RWPE1 (cell line): ENCODE results near the gene ZNF35.

Experiments
- CTCF ChIA-PET: fragments of 350-600 bp; sonication (Branson Sonifier 250); formaldehyde crosslinking; extraction: SDS; loops from one replicate; lab custom pipeline; 2021; lab: Yijun Ruan, JAX
- POLR2A ChIA-PET: fragments of 400-600 bp; formaldehyde crosslinking; extraction: SDS; loops from one replicate; lab custom pipeline; 2020; ENCODE audit warnings: antibody characterized with exemption; ENCODE audit not compliant: low non-redundant PET; lab: Yijun Ruan, JAX
- DNase-seq: peaks from one replicate; pipeline ENCODE4 v3.0.0; 2012; ENCODE audit warnings: low spot score
- H3K27ac ChIP-seq: fragments of 450-650 bp; 2 replicates; pipeline ENCODE4 v1.5.1; 2017
- TF ChIP-seq, protein P1 (sequence below): fragments of 450-650 bp; conservative IDR thresholded peaks from 2 replicates; pipeline ENCODE4 v1.5.1; 2017; ENCODE audit warnings: low read depth, mild to moderate bottlenecking

The ZNF35 gene

DNA sequence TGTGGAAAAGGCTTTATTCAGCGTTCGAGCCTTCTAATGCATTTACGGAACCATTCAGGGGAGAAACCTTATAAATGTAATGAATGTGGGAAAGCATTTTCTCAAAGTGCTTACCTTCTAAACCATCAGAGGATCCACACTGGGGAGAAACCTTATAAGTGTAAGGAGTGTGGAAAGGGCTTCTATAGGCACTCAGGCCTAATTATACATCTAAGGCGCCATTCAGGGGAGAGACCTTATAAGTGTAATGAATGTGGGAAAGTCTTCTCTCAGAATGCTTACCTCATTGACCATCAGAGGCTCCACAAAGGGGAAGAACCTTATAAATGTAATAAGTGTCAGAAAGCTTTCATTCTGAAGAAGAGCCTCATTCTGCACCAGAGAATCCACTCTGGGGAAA, 6.2 kb upstream of the ZNF35 start:
- POLR2A ChIA-PET = no interaction called here
- CTCF ChIA-PET = interaction anchor here (0.7 kb wide), 1 partner anchor 131 kb away, joined by 3 read pairs; no protein-coding TSS in a partner anchor
- TF ChIP-seq, protein P1, sequence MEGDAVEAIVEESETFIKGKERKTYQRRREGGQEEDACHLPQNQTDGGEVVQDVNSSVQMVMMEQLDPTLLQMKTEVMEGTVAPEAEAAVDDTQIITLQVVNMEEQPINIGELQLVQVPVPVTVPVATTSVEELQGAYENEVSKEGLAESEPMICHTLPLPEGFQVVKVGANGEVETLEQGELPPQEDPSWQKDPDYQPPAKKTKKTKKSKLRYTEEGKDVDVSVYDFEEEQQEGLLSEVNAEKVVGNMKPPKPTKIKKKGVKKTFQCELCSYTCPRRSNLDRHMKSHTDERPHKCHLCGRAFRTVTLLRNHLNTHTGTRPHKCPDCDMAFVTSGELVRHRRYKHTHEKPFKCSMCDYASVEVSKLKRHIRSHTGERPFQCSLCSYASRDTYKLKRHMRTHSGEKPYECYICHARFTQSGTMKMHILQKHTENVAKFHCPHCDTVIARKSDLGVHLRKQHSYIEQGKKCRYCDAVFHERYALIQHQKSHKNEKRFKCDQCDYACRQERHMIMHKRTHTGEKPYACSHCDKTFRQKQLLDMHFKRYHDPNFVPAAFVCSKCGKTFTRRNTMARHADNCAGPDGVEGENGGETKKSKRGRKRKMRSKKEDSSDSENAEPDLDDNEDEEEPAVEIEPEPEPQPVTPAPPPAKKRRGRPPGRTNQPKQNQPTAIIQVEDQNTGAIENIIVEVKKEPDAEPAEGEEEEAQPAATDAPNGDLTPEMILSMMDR = no peak
- H3K27ac ChIP-seq = no peak overlapping the region
- no peak for DNase-seq

DNA sequence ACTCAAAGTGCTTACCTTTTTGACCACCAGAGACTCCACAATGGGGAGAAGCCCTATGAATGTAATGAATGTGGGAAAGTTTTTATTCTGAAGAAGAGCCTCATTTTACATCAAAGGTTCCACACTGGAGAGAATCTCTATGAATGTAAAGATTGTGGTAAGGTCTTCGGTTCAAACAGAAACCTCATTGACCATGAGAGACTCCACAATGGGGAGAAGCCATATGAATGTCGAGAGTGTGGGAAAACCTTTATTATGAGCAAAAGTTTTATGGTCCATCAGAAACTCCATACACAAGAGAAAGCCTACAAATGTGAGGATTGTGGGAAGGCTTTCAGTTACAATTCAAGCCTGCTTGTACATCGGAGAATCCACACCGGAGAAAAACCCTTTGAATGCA, 5.5 kb upstream of the ZNF35 start:
- ChIA-PET CTCF (no interaction called here), POLR2A (no interaction called here)
- H3K27ac ChIP-seq = no peak overlapping the region
- TF ChIP-seq, protein P1 = no peak
- DNase-seq = no peak

DNA sequence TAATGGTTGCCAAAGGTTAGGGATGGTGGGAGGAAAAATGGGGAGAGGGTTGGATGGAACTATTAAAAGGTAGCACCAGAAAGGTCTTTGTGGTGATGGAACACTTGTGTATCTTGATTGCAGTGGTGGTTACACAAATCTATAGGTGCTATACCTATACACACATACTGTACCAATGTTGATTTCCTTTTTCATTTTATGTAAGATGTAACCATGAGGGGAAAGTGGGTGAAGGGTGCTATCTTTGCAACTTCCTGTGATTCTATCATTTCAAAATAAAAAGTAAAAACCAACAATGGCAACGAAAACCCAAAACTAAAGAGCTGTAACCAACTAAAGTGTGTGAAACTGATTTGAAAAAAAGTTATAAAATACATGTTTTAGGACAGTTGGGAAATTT, 761 bp upstream of the ZNF35 start:
- CTCF ChIA-PET = no interaction called here
- POLR2A ChIA-PET = no interaction called here
- no peak overlapping the region for H3K27ac ChIP-seq
- TF ChIP-seq, protein P1 = no peak
- DNase-seq = no peak

DNA sequence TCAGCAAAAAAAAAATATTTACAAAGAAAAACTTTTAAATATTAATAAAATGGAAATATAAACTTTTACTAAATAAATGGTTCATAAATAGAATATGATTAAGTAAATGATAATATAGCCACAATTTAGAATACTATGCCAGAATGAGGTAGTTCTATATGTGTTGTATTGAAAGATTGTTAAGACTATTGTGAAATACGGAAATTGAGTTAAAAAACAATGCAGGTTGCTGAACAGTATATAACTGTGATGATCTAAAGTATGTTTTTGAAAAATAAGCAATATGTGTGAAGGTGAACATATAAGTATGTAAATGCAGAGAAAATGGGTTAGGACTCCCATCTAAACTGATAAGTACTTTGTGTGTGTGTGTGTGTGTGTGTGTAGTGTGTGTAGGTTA, 1.2 kb downstream of the ZNF35 start:
- ChIA-PET CTCF (no interaction called here), POLR2A (no interaction called here)
- H3K27ac ChIP-seq = no peak overlapping the region
- TF ChIP-seq, protein P1 = no peak
- DNase-seq = no peak

DNA sequence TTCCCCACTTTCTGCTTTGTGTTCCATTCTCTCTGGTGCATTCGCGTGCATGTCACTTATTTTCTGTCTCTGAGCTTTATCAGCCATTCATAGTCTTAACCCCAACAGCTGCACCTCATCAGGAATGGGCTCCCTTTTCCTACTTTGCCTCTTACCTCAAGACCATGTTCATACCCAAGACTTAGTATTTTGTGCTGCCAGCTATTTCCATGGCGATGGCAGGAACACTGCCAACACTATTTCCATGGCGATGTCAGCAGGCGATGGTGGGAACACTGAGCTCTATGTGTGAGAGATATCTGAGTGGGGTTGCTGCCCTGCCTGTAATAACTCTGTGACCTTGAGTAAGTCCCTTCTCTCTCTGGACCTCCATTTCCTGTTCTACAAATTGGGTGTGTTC, 5.5 kb downstream of the ZNF35 start:
- ChIA-PET CTCF (no interaction called here), POLR2A (no interaction called here)
- no peak overlapping the region for H3K27ac ChIP-seq
- TF ChIP-seq, protein P1 = no peak
- DNase-seq = no peak

DNA sequence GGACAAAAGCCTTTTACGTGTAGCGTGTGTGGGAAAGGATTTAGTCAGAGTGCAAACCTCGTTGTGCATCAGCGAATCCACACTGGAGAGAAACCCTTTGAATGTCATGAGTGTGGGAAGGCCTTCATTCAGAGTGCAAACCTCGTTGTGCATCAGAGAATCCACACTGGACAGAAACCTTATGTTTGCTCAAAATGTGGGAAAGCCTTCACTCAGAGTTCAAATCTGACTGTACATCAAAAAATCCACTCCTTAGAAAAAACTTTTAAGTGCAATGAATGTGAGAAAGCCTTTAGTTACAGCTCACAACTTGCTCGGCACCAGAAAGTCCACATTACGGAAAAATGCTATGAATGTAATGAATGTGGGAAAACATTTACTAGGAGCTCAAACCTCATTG, 10.5 kb downstream of the ZNF35 start:
- TF ChIP-seq, protein P1 = no peak
- ChIA-PET POLR2A (no interaction called here), CTCF (no interaction called here)
- no peak for DNase-seq
- H3K27ac ChIP-seq = no peak overlapping the region

DNA sequence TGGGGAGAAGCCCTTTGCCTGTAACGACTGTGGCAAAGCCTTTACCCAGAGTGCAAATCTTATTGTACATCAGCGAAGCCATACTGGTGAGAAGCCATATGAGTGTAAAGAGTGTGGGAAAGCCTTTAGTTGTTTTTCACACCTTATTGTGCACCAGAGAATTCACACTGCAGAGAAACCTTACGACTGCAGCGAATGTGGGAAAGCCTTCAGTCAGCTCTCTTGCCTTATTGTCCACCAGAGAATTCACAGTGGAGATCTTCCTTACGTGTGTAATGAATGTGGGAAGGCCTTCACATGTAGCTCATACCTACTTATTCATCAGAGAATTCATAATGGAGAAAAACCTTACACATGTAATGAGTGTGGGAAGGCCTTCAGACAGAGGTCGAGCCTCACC, 10.9 kb downstream of the ZNF35 start:
- ChIA-PET CTCF (no interaction called here), POLR2A (no interaction called here)
- no peak for DNase-seq
- no peak overlapping the region for H3K27ac ChIP-seq
- TF ChIP-seq, protein P1 = no peak
